ENCODE measurements around the gene FAM219B.

- TF ChIP-seq ZNF532 (CRISPR knock-in tag; IDR thresholded peaks at IDR 0.05; ENCODE audit: borderline replicate concordance) (no peak), MAX (CRISPR knock-in tag; IDR thresholded peaks at IDR 0.05) (no peak)
Measured at GRCh38 chr15:74884428-74885223, 22.0 kb downstream of the FAM219B start.
